HG03354 (cell line): Measurements from ENCODE around the gene MYO5B.
"Not testable (repeated sequence)": the region's sequence is repeated elsewhere in the genome, so short reads cannot be mapped to it uniquely, and the experiment has no call there.

ENCODE experiments used
- ATAC-seq: cut with Tn5 transposase; IDR thresholded peaks from one replicate; pipeline ENCODE4 v1.9.1; 2021; ENCODE audit warnings: mild to moderate bottlenecking; ENCODE audit not compliant: unreplicated experiment, poor library complexity, severe bottlenecking

MYO5B gene

DNA sequence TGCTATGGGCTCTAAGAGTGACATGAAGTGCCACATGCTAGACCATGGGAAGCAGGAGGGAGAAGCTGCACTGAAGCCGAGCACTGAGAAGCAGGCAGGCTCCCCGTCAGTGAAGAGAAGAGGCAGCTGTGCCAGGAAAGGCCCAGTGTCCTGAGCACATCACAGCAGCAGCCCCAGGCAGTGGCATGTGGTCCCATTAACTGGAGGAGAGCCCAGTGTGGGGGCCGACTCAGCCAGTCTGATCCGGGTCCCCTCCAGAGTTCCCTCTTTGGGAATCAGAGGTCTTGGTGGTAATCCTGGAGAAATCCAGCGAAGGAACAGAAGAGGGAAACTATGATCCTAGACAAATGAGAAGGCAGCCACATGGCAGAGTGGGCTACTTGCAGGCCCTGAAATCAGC lies 284.9 kb downstream of the MYO5B start:
- no peak for ATAC-seq

DNA sequence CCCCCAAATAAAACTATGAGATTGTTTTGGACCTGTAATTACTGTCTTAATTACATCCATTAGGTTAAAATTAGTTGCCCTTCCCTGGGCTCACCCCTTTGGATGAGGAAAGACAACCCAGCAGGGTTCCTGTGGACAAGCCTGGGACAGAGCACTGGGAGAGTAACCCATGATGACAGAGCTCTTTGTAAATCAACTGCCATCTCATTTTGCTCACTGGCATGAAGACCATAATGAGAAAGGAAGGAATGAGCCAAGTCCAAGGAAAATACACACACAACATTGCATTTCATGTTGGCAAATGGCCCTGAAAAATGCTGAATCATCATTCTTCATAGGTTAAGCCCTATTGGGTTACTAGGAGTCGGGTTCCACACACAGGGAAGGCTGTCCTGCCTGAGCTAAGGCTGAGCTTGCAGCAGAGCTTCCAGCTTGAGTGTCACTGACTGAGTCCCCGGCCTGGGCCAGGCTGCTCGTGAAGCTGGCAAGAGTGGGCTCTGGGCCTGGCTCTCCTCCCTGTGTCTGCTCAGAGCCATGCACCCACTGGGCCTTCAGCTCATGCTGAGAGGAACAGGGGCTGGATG lies 287.5 kb downstream of the MYO5B start:
- no peak for ATAC-seq

DNA sequence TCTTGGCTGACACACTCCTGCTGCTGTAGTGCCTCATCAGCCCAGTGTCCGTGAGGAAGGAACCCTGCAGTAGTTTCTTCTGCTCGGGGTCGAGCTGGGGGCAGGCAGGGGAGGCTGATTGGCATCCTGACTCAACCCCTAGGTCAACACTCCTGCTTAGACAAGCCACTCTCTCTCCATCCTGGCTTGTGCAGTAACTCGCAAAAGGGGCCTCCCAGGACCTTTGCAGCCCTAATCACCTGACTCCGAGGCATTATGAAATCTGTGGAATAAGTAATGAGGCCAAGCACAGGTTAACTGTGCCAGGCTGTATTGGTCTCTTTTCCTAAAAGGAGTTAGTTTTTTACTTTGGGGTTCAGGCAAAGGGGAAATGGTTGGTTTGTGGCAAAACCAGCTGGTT lies 289.2 kb downstream of the MYO5B start:
- ATAC-seq: no peak

DNA sequence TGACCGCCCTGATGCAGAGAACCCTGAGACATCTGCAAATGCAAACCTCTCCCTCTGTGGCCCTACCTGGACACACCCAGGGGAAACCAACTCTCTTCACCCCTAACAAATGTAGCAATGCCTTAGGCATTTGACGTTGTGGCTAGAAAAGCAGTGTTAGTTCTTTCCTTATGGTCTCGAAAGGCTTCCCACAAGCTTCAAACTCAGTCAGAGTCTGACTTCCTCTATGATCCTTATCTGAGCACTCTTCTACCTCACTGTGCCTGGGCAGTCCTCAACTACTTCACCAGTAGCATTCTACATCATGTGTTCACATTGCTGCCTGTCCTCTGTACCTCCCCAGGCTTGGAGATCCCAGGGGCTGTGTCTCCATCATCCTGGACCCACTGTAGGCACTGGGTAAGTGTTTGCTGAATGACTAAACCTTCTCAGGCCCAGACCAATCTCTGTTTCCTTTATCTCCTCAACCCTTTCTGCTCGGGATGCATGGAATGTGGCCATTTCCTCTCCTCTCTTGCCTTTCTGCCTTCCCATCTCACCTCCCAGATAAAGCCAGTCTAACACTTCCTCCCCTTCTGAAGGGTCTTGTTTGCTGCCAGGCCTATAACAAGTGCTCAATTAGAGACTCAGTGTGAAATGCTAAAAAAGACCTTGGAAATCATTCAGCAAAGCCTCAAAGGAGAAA lies 289.9 kb downstream of the MYO5B start:
- no peak for ATAC-seq

DNA sequence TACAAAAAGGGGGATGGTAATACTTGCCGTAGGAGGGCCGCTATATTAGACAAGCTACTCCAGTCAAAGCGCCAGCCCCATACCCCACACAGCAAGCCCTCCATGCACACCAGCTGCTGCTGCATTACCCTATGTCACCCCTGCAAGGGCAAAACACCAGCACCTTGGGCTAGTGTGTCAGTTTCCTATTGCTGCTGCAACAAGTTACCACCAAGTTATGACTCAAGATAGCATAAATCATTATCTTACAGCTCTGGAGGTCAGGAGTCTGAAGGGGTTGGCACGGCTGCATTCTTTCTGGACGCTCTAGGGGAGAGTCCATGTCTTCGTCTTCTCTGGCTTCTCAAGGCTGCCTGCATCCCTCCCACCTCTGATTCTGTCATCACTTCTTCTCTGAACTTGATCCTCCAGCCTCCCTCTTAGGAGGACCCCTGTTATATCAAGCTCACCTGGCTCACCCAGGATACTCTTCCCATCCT lies 293.0 kb downstream of the MYO5B start:
- no peak for ATAC-seq

DNA sequence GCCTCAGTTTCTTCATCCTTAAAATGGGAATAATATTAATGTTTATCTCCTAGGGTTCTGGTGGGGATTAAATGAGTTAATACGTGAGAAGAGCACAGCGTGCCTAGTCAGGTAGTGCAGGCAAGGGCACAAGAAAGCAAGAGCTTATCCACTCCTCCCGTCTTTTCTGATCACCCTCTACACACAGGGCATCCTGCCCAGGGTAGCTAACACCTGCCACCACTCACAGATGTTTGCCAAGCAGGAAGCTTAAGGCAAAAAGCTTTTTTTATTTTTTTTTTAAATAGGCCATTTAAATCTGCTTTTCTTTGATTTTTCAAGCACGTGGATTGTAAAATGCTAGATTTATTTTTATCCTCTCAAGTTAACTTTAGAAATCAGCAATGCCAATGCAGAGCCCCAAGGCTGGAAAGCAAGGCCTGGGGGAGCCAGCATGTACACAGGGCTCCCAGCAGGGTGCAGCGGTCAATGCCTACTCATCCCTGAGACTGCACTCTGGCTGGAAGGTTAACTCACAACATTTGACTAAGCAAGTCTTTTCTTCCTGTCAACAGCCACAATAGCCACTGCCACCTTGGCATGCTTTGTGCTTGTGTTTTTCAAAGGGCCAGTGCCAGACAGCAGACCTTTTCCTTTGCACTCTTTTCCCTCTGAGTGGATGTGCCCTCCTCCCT lies 295.2 kb downstream of the MYO5B start:
- no peak for ATAC-seq

DNA sequence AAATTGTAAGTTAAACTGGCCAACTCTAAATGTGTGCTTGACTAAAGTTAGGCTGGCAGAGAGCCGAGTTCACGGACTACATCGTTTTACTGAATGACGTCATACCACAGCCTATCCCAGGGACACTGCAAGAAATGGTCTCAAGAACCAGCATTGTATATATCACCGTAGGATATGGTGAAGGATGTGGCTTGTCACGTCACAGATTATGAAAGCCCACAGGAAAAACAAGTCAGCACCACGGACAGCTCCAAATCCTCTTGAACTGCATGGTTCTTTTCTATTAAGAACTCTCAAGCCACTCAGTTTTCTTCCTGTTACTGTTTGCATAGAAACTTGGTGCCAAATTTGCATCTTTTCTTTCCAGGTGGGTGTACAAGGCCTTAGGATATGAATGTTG lies 296.5 kb downstream of the MYO5B start:
- peak; percentile 56 for ATAC-seq

DNA sequence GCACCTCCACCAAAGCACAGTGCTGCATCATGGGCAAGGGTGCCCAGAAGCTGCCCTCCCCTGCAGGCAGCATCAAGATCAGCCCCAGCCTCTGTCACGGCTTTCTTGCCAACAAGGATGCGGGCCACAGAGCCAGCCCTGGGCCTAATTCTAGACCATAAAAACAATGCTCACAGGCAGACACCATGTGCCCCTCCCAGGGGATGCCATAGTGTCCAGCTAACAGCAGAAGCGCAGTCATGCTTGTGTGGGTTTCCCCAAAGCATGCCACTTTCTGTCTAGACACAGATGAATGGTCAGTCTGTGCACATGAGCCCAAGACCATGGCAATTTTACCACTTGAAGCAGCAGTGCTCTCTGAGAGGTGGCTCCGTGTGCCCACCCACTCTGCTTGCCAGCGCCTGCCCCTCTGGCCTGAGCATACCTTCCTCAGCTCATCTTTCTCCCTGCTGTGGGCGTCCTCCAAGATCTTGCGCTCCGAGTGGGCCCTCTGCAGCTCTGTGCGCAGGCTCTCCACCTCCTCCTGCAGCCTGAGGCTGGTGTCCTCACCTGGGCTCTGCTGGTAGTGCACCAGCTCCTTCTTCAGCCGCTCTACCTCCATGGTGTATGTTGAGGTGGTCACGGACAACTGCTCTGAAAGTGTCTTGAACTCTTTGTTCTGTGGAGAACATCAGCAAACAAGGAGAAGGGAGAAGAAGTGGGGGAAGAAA lies 300.3 kb downstream of the MYO5B start:
- ATAC-seq: no peak

DNA sequence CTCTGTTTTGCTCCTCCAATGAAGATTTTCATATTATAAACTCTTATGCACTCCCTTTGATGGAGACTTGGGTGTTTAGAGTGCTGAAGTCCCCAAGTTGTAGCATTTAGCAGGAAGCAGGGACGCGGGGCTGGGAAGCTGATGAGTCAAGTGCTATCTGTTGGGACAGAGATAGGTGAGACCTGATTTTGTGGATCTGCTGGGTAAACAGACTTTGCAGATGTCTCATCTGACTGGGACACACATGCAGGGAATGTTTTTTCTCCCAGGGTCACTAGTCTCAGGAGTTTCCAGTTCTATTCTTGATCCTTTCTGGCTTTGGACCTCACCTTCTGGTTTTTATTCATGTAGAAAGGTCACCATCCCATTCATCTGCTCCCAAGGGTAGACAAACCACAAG lies 301.9 kb downstream of the MYO5B start:
- no peak for ATAC-seq

DNA sequence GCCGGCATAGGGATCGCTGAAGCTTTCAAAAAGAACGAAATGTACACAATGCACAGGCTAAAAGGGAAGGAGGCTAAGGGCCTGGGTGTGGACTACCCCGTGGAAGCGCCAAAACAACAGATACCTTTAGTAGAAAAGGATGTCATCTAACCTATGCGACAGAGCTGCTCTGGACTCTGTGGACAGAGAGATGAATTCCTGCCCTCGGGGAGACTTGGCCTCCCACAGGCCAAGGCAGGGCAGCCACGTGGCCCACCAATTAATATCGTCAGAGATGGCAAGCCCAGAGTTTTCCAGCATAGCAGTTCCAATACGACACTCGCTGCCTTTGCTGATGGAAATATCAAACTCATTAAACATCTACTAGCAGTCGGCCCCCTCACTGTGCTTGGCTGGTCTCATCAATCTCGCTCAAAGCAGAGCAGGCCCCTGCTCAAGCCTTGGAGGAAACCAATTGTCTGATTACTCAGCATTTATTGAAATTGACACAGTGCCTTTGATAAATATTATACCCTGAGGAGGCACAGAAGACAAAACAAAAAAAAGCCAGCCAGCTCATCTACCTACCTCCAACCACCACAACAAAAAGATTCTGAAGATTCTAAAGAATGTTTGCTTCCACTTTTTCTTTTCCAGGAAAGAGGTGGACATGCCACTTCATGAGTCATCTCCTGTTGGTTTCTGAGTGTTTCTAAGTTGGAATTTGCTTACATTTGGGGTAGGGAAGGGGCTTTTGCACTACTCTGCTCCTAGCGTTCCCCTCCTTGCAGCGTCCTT lies 302.6 kb downstream of the MYO5B start:
- no peak for ATAC-seq

DNA sequence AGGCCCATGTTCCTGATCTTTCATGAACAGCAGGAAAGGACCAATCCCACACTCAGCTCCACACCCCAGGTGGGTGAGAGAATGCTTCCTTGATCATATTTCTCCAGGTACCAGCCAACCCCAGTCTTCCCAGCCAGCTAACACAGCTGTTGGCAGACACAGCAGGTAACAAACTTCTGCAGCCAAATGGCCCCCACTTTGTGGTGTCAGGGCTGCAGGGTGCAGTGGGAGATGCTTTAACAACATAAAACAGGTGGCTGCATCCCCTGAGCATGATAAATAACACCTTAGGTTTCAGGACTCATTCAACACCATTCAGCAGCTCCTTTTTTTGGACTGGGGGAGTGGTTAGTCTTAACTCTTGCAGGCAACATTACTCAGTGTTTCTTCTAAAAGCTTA lies 304.9 kb downstream of the MYO5B start:
- ATAC-seq: no peak

DNA sequence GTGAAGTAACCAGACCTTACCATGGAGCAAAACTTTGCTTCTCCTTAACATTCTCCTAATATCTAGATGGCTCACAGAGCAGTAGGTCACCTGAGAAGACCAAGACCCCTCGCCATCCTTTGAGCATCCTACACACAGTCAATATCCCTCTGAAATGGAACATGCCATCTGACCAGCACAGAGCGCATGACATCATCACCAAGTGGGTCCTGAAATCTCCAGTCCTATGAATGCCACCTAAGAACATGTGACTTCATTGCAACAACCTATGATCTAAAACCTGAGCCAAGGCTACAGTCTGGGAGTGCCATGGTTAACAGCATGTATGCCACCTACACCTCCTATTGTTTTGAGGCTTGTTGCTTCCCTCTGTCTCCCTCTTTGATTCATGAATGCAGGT lies 305.4 kb downstream of the MYO5B start:
- ATAC-seq: not testable (repeated sequence)

DNA sequence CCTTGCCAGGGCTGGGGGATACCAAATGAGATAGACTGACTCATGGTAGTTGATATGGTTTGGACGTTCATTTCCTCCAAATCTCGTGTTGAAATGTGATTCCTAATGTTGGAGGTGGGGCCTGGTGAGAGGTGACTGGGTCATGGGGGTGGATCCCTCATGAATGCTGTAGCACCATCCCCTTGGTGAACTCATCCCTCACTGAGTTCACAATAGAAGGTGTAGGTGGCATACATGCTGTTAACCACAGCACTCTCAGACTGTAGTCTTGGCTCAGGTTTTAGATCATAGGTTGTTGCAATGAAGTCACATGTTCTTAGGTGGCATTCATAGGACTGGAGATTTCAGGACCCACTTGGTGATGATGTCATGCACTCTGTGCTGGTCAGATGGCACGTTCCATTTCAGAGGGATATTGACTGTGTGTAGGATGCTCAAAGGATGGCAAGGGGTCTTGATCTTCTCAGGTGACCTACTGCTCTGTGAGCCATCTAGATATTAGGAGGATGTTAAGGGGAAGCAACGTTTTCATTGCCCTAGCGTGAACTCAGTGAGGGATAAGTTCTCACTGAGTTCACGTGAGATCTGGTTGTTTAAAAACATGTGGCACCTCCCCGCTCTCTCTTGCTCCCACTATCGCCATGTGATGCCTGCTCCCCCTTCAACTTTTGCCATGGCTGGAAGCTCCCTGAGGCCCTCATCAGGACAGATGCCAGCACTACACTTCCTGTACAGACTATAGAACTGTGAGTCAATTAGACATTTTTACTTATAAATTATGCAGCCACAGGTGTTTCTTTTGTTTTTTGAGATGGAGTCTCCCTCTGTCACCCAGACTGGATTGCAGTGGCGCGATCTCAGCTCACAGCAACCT lies 307.8 kb downstream of the MYO5B start:
- no peak for ATAC-seq

DNA sequence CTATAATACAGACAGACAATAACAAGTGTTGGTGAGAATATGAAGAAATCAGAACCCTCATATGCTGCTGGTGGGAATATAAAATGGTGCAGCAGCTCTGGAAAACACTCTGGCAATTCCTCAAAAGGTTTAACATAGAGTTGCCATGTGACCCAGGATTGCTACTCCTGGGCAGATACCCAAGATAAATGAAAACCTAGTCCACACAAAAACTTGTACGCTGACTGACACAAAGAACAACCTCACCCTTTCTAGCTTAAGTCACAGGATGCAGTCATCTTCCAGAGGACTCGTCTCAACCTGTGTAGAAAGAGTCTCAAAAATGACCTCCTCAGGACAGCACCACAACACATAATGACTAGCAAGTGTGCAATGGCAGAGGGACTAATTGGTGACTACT lies 310.0 kb downstream of the MYO5B start:
- no peak for ATAC-seq

DNA sequence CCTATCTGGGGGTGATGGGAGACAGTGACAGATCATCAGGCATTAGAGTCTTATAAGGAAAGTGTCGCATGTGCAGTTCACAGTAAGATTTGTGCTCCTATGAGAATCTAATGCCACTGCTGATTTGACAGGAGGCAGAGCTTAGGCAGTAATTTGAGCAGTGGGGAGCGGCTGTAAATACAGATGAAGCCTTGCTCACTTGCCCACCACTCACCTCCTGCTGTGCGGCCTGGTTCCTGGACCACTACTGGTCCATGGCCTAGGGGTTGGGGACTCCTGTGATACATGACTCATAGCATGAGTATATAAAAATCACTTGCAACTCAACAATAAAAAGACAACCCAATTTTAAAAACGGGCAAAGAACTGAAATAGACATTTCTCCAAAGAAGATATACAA lies 310.5 kb downstream of the MYO5B start:
- ATAC-seq: no peak

DNA sequence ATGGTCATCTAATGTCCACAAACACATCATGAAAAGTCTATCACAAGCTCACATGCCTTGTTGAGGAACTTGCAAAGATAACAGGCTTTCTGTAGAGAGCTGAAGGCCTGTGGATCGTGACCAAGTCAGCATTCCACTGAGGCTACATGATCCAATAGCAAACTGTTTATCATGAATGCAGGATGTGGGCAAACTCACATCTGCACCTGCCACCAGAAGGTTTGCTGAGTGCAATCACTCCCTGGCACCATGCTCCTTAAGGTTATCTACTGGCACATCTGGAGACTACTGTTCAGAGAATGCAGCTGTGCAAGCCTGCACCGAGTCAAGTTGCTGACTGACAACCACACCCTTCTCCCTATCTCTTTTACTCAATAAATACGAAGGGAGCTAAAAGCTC lies 314.3 kb downstream of the MYO5B start:
- no peak for ATAC-seq

DNA sequence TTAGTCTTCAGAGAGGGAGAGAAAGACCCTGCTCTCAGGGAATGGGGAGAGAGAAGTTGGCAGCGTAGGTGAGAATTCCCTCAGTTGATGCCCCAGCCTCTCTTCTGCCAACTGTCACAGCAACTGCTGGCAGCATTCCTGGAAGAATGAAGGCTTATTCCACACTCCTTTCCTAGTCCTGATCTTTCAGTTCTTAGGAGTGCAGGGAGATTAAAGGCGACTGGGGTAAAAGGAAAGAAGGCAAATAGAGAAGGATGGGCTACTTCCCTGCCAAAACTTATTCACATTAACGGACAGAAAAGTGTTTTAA lies 315.7 kb downstream of the MYO5B start:
- no peak for ATAC-seq

DNA sequence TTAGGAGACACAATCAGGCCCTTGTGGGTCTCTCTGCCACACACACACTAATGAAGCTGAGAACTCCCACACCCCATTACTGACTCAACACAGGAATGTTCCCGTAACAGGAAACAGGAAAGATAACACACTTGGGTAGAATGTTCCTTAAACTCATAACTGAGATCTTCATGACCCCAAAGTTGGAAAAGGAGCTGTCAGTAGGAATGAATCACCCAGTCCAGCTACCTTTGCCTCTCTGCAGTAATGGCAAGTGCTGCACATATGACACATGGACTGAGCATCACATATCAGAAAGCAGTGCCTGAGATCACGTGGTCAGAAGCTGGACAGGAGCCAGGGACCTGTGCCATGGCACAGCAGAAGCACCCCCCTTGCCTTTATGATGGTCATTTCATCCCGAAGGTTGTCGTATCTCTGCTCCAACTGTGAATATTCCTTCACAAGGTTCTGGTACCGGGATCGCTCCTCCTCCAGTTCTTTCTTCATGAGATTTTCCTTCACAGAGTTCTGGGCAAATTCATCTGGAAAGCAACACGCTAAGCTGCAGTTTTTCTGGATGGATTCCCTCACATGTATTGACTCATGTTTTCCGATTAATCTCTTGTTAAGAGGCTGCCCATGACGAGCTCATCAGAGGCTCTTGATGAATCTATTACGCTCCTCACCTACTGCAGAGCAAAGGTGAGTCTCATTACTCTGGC lies 316.2 kb downstream of the MYO5B start:
- no peak for ATAC-seq

DNA sequence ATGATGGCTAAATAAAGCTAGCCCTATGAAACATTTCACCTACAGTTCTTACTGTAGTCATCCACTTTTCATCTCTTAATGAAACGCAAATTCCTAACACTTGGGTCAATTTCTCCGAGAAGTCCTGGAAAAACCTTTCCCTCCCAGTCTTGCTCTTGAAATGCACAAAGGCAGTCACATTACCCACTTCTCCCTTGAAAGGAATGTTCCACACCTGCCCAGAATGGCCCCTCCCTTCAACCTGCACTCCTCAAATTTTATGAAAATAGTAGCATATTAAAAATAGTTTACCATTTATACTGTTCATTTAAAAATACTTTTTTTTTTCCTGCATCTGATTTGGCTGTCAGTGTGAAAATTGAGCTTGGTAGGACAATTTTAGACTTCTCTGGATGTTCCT lies 316.9 kb downstream of the MYO5B start:
- ATAC-seq: no peak
